HG03196 (cell line): ENCODE measurements around the gene AQP5.

Source experiments
- ATAC-seq: cut with Tn5 transposase; IDR thresholded peaks from one replicate; pipeline ENCODE4 v1.9.1; 2021; ENCODE audit not compliant: unreplicated experiment

The AQP5 gene

DNA sequence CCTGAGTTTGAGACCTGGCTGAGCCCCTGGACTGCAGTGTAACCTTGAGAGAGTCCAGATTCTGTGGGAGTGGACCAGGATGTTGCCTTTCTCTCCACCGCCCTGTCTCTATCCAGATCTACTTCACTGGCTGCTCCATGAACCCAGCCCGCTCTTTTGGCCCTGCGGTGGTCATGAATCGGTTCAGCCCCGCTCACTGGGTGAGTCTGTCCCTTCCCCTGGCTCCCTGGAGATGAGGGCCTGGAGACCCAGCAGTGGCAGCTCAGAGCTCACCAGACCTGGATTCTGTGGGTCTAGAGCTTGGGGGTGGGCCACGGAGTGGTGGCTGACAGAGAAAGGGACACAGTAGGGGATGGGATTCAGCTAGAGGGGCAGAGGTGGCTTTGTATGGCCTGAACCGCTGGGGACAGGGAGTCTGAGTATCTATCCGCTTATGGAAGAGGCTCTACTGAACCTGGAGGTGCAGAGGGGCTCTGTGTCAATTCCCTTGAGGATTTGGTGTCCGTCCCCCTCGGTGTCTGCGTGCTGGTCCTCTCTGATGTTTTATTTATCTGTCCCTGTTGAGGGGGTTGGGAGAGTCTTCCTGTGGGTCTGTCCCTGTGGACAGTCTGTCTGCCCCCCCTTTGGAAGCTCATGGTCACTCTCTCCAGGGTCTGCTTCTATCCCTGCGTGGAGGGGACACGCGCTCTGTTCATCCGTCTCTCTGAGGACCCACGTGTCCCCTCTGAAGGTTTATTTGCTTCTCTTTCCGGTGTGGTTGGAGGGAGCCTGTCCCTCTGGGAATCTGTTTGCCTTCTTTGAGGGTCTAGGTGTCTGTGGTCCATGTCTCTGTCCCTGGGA is 2.5 kb downstream of the AQP5 start:
- ATAC-seq: no peak

DNA sequence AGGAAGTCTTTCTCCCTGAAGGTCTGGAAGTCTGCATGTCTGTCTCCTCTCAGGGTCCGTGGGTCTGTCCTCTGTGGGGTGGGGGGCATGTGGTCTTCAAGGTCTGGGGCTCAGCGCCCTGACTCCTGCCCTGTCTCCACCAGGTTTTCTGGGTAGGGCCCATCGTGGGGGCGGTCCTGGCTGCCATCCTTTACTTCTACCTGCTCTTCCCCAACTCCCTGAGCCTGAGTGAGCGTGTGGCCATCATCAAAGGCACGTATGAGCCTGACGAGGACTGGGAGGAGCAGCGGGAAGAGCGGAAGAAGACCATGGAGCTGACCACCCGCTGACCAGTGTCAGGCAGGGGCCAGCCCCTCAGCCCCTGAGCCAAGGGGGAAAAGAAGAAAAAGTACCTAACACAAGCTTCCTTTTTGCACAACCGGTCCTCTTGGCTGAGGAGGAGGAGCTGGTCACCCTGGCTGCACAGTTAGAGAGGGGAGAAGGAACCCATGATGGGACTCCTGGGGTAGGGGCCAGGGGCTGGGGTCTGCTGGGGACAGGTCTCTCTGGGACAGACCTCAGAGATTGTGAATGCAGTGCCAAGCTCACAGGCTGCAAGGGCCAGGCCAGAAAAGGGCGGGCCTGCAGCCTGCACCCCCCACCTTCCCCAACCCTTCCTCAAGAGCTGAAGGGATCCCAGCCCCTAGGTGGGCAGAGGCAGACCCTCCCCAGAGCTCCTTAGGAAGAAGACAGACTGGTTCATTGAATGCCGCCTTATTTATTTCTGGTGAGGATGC is 3.4 kb downstream of the AQP5 start:
- no peak for ATAC-seq

DNA sequence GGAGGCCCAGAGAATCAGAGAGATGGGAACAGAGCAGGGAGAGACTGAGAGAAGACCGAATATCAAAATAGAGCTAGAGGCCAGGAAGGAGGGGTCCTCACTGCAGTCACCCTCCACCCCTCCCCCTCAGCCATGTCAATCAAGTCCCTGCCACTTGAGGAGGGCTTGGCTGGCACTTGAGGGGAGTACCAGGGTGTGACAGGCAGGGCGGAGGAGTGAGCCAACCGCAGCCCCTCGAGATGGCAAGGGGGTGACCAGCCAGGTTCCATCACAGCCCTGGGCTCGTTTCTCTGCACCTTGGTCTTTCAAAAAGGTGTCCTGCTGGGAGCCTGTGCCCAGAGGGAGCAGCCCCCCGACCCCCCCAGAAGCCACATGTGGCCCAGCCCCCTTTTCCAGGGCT is 4.2 kb downstream of the AQP5 start:
- no peak for ATAC-seq

DNA sequence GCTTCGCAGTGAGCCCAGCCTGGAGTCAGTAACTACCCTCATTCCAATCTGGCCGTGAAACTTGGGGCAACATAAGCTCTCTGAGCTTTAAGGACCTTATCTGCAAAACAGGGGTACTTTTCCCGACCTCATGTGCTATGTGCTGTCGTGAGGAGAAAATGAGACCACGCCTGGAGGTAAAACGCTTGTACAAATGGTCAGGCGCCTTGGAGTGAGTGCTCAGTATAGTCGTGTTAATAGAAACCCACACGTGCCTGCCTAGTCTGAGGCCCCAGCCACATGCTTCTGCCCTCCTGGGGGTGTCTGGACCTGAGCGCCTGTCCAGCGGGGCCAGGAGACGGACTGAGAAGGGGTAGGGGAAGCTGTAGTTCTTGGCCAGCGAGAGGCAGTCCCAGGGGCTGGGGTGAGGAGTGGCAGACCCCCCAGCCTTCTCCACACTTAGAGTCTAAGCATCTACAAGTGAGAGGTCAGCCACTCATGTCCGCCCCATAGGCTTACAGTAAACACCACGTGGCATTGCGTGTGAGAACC is 4.9 kb downstream of the AQP5 start:
- no peak for ATAC-seq

DNA sequence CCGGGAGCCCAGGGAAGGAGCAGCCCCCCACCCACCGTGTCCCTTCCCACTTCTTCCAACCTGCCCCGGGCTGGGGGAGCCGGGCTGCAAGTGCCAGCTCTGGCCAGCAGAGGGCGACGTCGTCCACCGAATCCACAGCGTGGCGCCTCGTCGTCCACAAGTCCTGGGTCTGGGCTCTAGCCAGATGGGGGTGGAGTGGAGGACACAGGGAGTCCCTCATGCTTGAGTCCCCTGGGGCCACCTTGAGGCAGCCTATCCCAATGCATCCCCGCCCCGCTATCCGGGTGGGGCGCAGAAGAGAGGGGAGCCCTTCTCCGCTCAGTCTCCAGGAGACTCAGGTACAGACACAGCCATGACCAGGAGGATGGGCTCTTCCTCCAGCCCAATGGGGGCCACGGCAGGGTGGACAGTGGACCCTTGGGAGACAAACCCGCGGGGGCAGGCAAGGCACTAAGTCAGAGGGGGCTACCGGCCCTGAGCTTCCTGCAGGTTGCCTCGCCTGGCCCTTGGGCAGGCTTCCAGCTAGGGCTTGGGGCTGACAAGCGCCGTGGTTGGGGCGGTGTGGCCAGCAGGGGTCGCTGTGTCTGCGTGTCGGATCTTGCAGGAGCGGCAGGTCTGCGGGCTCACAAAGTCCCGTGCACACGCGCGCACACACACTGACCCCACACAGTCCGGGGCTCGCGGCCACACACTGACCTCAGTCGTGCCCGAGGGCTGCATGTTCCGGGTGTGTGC is 5.5 kb downstream of the AQP5 start:
- ATAC-seq: peak; percentile 55

DNA sequence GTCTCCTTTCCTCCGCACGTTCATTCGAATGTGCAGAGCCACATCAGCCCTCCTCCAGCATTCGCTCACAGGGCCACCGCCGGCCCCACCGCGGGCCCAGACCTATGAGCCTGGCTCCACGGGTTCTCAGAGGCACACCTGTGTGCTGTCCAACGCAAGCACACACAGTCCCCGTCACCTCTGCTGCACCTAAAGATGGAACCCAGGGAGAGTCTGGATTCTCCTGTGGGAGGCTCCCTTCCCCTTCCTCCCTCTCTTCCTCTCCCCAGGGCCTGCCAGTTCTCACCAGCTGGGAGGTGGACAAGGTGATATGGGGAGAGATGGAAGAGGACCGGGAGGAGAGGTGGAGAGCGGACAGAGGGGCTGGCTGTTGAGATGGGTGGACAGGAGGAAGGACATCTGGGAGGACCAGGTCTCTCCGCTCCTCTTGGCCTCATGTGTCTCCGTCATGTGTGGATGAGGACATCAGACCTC is 6.1 kb downstream of the AQP5 start:
- ATAC-seq: peak; percentile 12

DNA sequence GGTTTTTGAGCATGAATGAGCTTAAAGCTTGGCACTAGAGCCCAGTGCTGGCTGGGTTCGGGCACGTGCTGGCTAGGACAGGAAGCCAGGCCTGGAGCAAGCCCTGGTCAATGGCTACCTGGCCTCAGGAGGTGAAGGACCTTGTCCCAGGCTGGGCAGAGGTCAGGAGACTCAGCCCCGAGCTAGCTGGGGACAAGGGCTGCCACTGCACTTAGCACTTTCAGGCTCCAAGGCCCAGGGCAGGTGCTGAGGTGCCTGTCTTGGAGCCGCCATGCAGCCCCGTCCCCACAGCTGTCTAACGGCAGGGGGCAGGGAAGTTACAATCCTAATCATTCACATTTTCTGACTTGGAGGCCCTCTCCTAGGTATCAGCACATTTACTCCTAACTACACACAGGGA is 6.8 kb downstream of the AQP5 start:
- ATAC-seq: no peak

DNA sequence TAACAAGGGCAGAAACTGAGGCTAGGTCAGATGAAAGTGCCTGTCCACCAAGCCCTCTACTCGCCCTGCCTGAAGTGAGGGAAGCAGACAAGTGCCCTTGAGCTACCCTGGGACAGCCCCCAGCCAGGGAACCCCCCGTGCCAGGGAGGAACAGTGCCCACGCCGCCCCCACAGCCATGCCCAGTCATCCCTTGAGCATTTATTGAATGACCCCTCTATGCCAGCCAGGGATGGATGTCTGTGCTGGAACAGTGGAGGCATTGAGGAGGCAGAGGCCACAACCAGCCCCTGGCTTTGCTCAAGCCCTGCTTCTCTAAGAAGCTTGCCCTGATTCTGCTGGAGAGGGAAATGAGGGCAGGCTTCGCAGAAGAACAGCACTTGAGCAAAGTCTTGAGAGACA is 7.4 kb downstream of the AQP5 start:
- ATAC-seq: no peak

DNA sequence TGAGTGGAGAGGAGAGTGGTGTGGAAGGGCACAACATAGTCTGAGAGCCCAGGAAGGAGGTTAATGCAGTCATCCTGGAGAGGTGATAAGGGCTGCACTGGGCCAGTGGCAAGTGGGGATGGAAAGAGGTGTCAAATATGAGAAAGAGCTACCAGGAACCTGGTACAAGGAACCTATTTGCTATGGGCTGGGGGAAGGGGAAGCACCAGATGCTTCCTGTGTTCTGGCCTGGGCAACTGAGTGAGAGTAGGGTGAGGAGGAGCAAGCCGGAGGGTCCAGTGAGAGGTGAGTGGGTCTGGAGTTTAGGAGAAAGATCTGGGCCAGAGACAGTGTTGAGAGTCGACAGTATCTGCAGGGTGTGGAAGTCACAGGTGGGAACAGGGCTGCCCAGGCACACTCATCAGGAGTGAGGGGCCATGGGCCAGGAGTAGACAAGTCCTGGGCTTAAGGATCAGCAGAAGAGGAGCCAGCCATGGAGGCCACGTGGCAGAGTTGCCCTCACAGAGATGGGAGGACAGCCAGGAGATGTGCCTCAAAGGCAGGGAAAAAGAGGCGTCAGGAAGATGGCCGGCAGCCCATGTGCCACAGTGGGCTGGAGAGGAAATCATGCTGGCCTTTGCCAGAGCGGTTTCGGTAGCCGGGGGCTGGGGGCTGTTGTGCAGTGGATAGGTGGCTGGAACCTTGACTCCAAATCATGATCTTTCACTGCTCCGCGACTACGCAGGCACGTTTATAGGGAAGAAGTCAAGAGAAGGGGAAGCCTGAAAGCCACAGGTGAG is 8.2 kb downstream of the AQP5 start:
- ATAC-seq: no peak

DNA sequence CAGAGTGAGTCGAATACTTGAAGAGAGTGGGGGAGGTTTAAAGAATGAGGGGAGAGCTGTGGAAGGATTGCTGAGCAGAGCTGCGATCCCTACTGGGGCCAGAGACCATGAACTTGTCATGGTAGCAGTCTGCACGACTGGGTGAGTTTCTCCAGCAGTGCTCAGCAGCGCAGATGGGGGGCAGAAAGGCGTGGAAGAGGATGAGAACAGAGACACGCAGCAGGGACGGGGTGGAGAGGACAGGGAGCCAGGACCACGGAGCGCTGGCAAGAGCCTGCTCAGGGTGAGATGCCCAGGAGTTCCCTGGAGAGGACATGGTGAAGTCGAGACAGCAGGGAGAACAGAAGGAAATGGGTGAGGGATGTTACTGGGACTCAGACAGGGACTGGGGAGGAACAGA is 9.0 kb downstream of the AQP5 start:
- no peak for ATAC-seq

DNA sequence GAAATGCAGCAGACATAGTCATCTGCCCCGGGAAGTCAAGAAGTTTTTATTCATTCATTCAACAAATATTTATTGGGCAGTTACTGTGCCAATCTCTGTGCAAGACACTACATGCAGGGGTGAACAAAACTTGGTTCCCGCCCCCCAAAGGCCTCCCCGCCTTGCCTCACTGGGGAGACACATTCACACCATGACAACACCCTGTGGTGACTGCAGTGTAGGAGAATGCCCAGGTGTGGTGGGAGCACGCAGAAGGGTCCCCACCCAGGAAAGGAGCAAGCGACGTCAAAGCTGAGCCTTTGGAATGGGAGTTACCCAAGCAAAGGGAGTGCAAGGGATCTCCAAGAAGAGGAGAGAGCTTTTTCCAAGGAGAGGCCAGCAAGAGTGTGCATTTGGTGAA is 9.5 kb downstream of the AQP5 start:
- ATAC-seq: no peak

DNA sequence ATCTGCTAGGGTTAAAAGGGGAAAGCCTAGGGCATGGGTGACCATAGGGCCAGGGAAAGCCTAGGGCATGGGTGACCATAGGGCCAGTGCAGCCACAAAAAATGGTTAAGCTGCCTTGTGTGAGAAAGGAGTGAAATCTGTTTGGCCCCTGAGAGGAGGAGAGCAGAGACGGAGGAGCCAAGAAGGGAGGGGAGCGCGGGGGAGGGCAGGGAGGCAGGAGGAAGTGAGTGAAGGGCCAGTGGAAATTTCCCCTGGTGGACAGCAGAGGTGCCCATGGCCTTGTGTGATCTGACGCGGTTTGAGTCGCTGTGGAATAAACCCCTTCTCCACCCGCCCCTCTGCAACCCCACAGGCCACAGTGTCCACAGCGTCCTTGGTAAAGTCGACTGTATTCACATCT is 10.5 kb downstream of the AQP5 start:
- no peak for ATAC-seq

DNA sequence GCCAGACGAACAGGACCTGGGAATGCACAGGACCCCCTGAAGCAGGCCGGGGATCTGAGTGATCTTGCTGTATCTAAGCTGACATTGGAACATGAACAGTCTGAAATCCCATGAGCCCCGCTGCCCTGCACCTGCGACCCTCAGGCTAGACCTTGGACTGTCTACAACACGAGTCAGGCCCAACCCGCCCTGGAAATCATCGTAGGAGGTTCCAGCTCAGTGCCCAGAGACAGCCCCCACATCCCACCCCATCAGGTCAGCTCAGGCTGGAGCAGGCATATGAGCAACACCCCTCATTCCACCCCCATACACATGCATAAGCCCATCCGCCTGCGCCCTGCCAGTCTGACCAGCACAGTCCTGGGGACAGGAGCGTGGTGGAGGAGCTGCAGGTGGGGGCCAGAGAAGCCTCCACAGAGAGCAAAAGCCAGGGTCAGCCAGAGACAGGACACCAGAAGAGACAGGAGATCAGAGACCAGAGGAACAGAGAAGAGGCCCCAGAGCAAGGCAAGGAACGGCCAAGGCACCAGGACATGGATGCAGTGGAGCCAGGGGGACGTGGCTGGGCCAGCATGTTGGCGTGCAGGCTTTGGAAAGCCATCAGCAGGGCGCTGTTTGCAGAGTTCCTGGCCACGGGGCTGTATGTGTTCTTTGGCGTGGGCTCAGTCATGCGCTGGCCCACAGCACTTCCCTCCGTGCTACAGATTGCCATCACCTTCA is 11.1 kb downstream of the AQP5 start, which contains the start of gene AQP6:
AQP6 (plus strand) TSS at position 307 of the 720 bp plus-strand sequence; CDS start at position 534, 227 bp downstream.
- ATAC-seq: no peak

DNA sequence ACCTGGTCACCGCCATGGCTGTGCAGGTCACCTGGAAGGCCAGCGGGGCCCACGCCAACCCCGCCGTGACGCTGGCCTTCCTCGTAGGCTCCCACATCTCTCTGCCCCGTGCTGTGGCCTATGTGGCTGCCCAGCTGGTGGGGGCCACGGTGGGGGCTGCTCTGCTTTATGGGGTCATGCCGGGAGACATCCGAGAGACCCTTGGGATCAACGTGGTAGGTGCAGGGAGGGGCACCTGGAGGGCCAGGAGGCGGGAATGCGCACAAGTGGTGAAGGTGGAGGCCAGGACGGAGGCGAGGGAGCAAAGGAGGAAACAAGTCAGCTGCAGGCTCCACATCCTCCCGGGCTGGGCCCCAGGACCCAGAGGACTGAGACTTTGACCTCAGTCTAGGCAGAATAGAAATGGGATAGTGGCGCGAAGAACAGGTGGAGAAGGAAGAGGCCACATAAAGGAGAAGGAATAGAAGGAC is 11.7 kb downstream of the AQP5 start:
- no peak for ATAC-seq

DNA sequence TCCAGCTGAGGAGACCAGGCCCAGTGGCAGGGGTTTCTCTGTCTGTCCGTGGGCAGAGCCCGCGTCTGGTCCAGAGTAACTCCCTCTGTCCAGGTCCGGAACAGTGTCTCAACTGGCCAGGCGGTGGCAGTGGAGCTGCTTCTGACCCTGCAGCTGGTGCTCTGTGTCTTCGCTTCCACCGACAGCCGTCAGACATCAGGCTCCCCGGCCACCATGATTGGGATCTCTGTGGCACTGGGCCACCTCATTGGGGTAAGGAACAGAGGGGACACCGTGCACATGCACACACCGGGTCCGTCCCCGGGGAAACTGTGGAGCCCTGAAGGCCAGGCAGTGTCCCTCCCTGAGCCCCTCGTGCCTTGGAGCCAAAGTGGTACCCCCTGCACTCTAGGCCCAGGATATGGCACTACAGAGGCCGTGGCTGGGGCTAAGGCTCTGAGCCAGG is 12.6 kb downstream of the AQP5 start:
- no peak for ATAC-seq

DNA sequence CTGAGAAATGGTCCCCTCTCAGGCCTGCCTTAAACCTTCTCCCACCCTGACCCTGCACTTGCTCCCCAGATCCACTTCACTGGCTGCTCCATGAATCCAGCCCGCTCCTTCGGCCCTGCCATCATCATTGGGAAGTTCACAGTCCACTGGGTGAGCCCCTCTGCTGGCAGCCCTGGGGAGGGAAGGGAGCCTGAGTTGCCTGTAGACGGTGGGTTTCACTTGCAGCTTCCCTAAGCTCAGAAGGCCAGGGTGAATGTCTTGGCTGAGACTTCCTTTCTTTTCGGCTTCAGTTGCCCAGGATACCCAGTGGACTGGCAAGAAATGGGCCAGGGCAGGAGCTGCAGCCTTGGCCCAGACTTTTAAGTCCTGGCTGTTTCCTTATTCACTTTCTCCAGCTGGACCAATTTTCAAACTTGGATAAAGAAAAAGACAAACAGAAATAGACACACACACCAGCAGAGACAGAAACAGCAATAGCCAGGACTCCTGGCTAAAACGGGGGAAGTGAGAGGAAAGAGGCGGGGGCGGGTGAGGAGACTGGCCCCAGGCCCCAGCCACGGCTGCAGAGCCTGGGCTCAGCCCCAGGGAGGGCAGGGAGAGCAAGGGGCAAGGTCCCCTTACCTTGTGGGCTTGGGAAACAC is 13.1 kb downstream of the AQP5 start:
- ATAC-seq: no peak

DNA sequence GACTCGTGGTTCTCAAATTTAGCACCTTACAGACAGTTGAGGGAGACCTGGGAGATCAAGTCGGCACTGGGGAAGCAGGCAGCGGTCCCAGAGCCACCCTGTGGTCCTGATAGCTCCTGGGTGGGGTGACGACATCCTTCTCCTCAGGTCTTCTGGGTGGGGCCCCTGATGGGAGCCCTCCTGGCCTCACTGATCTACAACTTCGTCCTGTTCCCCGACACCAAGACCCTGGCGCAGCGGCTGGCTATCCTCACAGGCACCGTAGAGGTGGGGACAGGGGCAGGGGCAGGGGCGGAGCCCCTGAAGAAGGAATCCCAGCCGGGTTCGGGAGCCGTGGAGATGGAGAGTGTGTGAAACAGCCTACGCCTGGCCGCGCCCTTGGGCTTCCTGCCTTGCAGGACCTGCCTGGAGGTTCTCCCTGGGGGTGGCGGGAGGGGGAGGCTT is 13.7 kb downstream of the AQP5 start:
- ATAC-seq: no peak

DNA sequence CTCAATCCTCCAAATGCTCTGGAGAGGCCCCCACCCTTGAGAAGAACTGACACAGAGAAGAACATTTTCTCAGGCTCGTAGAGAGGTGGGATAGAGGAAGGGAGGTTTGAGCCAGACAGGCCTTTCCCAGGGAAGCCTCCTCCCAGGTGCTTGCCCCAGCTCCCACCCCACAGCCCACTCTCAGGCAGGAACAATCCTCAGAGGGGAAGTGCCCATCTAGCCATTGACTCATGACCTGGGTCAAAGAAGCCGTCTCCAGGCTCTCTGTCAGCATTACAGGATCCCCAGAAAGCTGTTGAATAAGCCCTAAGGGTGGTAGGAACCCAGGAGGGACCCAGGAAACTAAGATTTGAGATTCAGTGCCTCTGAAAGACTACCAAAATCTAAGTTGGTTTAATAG is 14.9 kb downstream of the AQP5 start:
- no peak for ATAC-seq

DNA sequence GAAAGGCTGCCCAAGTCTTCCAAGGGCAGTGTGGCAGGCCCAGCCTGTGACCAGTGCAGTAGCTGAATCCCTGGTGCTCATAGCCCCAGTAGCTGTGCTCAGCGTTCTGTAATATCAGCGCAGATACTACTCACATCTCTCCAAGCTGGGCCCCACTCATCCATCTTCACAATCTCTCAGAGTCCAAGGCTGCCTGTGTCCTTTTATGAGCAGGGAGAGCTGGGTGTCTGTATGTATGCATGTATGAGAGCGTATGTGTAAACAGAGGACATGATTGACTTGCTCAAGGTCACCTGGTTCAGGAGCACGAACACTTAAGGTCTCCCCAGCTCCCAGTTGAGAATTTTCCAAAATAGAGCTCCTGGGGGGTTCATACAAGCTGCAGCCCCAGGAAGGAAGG is 16.5 kb downstream of the AQP5 start:
- no peak for ATAC-seq
